Spleen (tissue), 11 donors: Measurements from ENCODE around the gene EVPL. TPM values are rescaled to one million over a fixed set of nuclear protein-coding genes. Genes with fewer than 3 reads are reported as not detected.

Experiments
- DNase-seq: peaks from one replicate; pipeline ENCODE4 v3.0.0-alpha.2; 2020
- H3K27ac ChIP-seq, 8 donors: fragments of 200-600 bp; sonication (generic) in 7 of 8; 1 replicate in 4 of 8; 2 replicates in 4 of 8; pipeline versions ENCODE4 v1.5.0 to v1.8.0; 2016 to 2021; ENCODE audit warnings: inconsistent platforms in 4 of 8, mild to moderate bottlenecking in 4 of 8, moderate library complexity in 1 of 8
- H3K27me3 ChIP-seq, 7 donors: fragments of 200-600 bp; sonication (generic) in 6 of 7; replicated peaks in 1 of 7; 1 replicate in 4 of 7; 2 replicates in 3 of 7; pipeline versions ENCODE4 v1.5.0 to v1.8.0; 2016 to 2021; ENCODE audit warnings: inconsistent platforms in 3 of 7, mild to moderate bottlenecking in 1 of 7
- H3K36me3 ChIP-seq, 6 donors: fragments of 200-600 bp; sonication (generic) in 5 of 6; 1 replicate in 4 of 6; 2 replicates in 2 of 6; pipeline versions ENCODE4 v1.5.0 to v1.8.0; 2016 to 2021; ENCODE audit warnings: inconsistent platforms in 2 of 6
- H3K4me1 ChIP-seq, 6 donors: fragments of 200-600 bp; sonication (generic) in 5 of 6; 1 replicate in 3 of 6; 2 replicates in 3 of 6; pipeline versions ENCODE4 v1.5.0 to v1.8.0; 2016 to 2021; ENCODE audit warnings: inconsistent platforms in 3 of 6
- H3K4me3 ChIP-seq, 8 donors: fragments of 200-600 bp; sonication (generic) in 7 of 8; 1 replicate in 4 of 8; 2 replicates in 4 of 8; pipeline versions ENCODE4 v1.5.0 to v1.8.0; 2016 to 2021; ENCODE audit warnings: inconsistent platforms in 4 of 8, mild to moderate bottlenecking in 4 of 8, moderate library complexity in 2 of 8
- H3K9me3 ChIP-seq, 8 donors: fragments of 200-600 bp; sonication (generic) in 7 of 8; 1 replicate in 4 of 8; 2 replicates in 4 of 8; pipeline versions ENCODE4 v1.5.0 to v1.8.0; 2016 to 2021; ENCODE audit warnings: inconsistent platforms in 4 of 8
- CTCF ChIP-seq, 11 experiments: fragments of 200-600 bp in 7 of 11; fragments of 450-650 bp in 4 of 11; sonication (generic) in 4 of 11; IDR thresholded peaks in 8 of 11; conservative IDR thresholded peaks in 3 of 11; 1 replicate in 7 of 11; 2 replicates in 4 of 11; pipeline versions ENCODE4 v1.4.0 to v1.8.0; 2016 to 2021; ENCODE audit warnings: antibody characterized with exemption in 11 of 11, inconsistent platforms in 4 of 11, mild to moderate bottlenecking in 1 of 11
- POLR2A ChIP-seq, 3 donors: fragments of 450-650 bp; IDR thresholded peaks; one replicate each; pipeline ENCODE4 v1.5.1; 2017; ENCODE audit warnings: antibody characterized with exemption in 3 of 3, mild to moderate bottlenecking in 1 of 3
- POLR2AphosphoS5 ChIP-seq, 3 donors: sonication (generic); formaldehyde crosslinking; IDR thresholded peaks; one replicate each; pipeline ENCODE4 v1.5.1; 2017; ENCODE audit warnings: antibody characterized with exemption in 3 of 3
- WGBS, 5 donors: extraction: QIAGEN DNeasy Blood & Tissue Kit in 3 of 5; methylation state at CpG; one replicate each; pipeline versions ENCODE4 v1.1.5 to v1.1.7; 2013 to 2018; 5-methylcytosine and 5-hydroxymethylcytosine counted together
- intact Hi-C: fragments of 100-400 bp; cut with DNase I; formaldehyde crosslinking; loops from one replicate; pipeline ENCODE4 v1.15.0; 2023; ENCODE audit warnings: low total_unique reads
- polyA plus RNA-seq, 3 donors: library from polyadenylated mRNA; stranded (reverse); fragments of 200-250 nt; gene quantifications; one replicate each; pipeline ENCODE4 v1.2.1, GENCODE V29; 2013
- total RNA-seq, 7 donors: library from RNA; depleted of rRNA in 3 of 7; stranded (reverse); fragments of >200 nt in 3 of 7; fragmentation: NEBNext Ultra II Directional in 4 of 7; extraction: Animal tissue kit (Norgen Biotek cat#: 25700) in 4 of 7; gene quantifications; one replicate each; pipeline versions ENCODE4 v1.1.0 to v1.2.1, GENCODE V29; 2016 to 2021
- donor health status: healthy with polysubstance abuse.
- donor health status: DM: no; HTN: no; CAD: no; lungs with moderate emphysema.
- donor health status: DM: no; HTN: no; CAD: no.
- donor health status: Bipolar disorder and iron deficiency.
- donor health status: healthy.
- donor health status: DM: no; HTN: no; CAD: no.
- donor health status: DM: yes; HTN: yes; CAD: no.

Gene EVPL
- total and polyA plus RNA-seq, 10 donors: 0.04 to 0.56 (median 0.06) TPM; not detected in 3

GRCh38 chr17:76053246-76054111 is 26.4 kb upstream of the EVPL start:
- Histone ChIP-seq H3K27ac (peak overlapping the region in 1 of 8 donors; percentile 11), H3K36me3 (peaks cover 4 to 100% (median 94%) of the 10 kb centered on the region in 6 donors), H3K27me3 (no peaks in the 10 kb centered on the region), H3K9me3 (no peaks in the 10 kb centered on the region), H3K4me1 (peaks cover 0 to 8% (median 3%) of the 10 kb centered on the region in 6 donors), H3K4me3 (no peak overlapping the region)
- no peak for DNase-seq
- intact Hi-C loops: no loop called here
- no peak for TF ChIP-seq POLR2AphosphoS5 (IDR thresholded peaks at IDR 0.05)
- TF ChIP-seq CTCF (IDR thresholded peaks at IDR 0.05 in 8 of 11, conservative IDR thresholded peaks at IDR 0.05 in 3 of 11): no peak
- no peak for TF ChIP-seq POLR2A (IDR thresholded peaks at IDR 0.05)
- WGBS, 5 donors: 71 to 82% (median 79%) methylated on average over 17 of the region's 17 CpGs

- Histone ChIP-seq H3K27ac (no peak overlapping the region), H3K36me3 (peaks cover 4 to 100% (median 94%) of the 10 kb centered on the region in 6 donors)
These were observed 24.5 kb upstream of the EVPL start for GRCh38 chr17:76051561-76051960.

GRCh38 chr17:76050538-76051467 is 23.7 kb upstream of the EVPL start:
- H3K4me1 ChIP-seq: peaks cover 0 to 8% (median 3%) of the 10 kb centered on the region in 6 donors
- no peak overlapping the region for H3K27ac ChIP-seq
- H3K4me3 ChIP-seq: no peak overlapping the region
- no peaks in the 10 kb centered on the region for H3K27me3 ChIP-seq
- H3K36me3 ChIP-seq: peaks cover 6 to 100% (median 94%) of the 10 kb centered on the region in 6 donors
- no peaks in the 10 kb centered on the region for H3K9me3 ChIP-seq
- intact Hi-C loops: no loop called here
- 95 to 99% (median 96%) methylated on average over 11 of the region's 11 CpGs for WGBS, 5 donors
- no peak for DNase-seq
- no peak for TF ChIP-seq POLR2AphosphoS5 (IDR thresholded peaks at IDR 0.05)
- TF ChIP-seq POLR2A (IDR thresholded peaks at IDR 0.05): no peak
- TF ChIP-seq CTCF (IDR thresholded peaks at IDR 0.05 in 8 of 11, conservative IDR thresholded peaks at IDR 0.05 in 3 of 11): no peak

More at GRCh38 chr17:76051561-76051960, 24.5 kb upstream of the EVPL start:
- intact Hi-C loops: no loop called here
- H3K4me3 ChIP-seq: no peak overlapping the region
- no peak for TF ChIP-seq POLR2A (IDR thresholded peaks at IDR 0.05)
- no peak for TF ChIP-seq POLR2AphosphoS5 (IDR thresholded peaks at IDR 0.05)
- TF ChIP-seq CTCF (IDR thresholded peaks at IDR 0.05 in 8 of 11, conservative IDR thresholded peaks at IDR 0.05 in 3 of 11): no peak
- 88 to 97% (median 93%) methylated on average over 6 of the region's 6 CpGs for WGBS, 5 donors
- H3K4me1 ChIP-seq: peaks cover 0 to 8% (median 3%) of the 10 kb centered on the region in 6 donors
- no peaks in the 10 kb centered on the region for H3K9me3 ChIP-seq
- no peak for DNase-seq
- H3K27me3 ChIP-seq: no peaks in the 10 kb centered on the region
